ENCODE measurements around the gene ATCAY. TPM values are rescaled to one million over a fixed set of nuclear protein-coding genes. Genes with fewer than 3 reads are reported as not detected.
A peak's percentile ranks its signal among the peaks of the same experiment; 100 is the strongest.

Gene ATCAY
- total RNA-seq, 2 donors from 2014 or later = not detected

- ATAC-seq (ENCODE audit: insufficient number of reproducible peaks, low FRiP score, low read depth) = no peak
- H3K27me3 ChIP-seq (replicated peaks; ENCODE audit: insufficient read depth) = no peaks in the 10 kb centered on the region
- peaks cover 4% of the 10 kb centered on the region for H3K9me3 ChIP-seq
- no peak for TF ChIP-seq CTCF (IDR thresholded peaks at IDR 0.05)
- no peak overlapping the region for H3K27ac ChIP-seq
- H3K4me1 ChIP-seq (ENCODE audit: control insufficient read depth in 1 of 2, low read depth in 2 of 2) = no peaks in the 10 kb centered on the region
- no peaks in the 10 kb centered on the region for H3K36me3 ChIP-seq
- no peak for DNase-seq (ENCODE audit: low spot score)
- no peak overlapping the region for H3K4me3 ChIP-seq
Observed at GRCh38 chr19:3923096-3923758, 42.7 kb downstream of the ATCAY start.

GRCh38 chr19:3923912-3924311 lies 43.4 kb downstream of the ATCAY start:
- Histone ChIP-seq H3K4me3 (no peak overlapping the region), H3K9me3 (peaks cover 4% of the 10 kb centered on the region), H3K27me3 (replicated peaks; ENCODE audit: insufficient read depth) (no peaks in the 10 kb centered on the region), H3K27ac (no peak overlapping the region), H3K4me1 (ENCODE audit: control insufficient read depth in 1 of 2, low read depth in 2 of 2) (no peaks in the 10 kb centered on the region), H3K36me3 (no peaks in the 10 kb centered on the region)
- TF ChIP-seq CTCF (IDR thresholded peaks at IDR 0.05) = no peak
- DNase-seq (ENCODE audit: low spot score) (no peak), ATAC-seq (ENCODE audit: insufficient number of reproducible peaks, low FRiP score, low read depth) (no peak)

- Histone ChIP-seq H3K27ac (no peak overlapping the region), H3K4me1 (ENCODE audit: control insufficient read depth in 1 of 2, low read depth in 2 of 2) (peaks cover 0 to 10% of the 10 kb centered on the region in 2 donors), H3K27me3 (replicated peaks; ENCODE audit: insufficient read depth) (no peaks in the 10 kb centered on the region), H3K4me3 (no peak overlapping the region), H3K36me3 (no peaks in the 10 kb centered on the region), H3K9me3 (no peaks in the 10 kb centered on the region)
- no peak for ATAC-seq (ENCODE audit: insufficient number of reproducible peaks, low FRiP score, low read depth)
- DNase-seq (ENCODE audit: low spot score) = no peak
- TF ChIP-seq CTCF (IDR thresholded peaks at IDR 0.05) = no peak
Observed at GRCh38 chr19:3931041-3931440, 50.6 kb downstream of the ATCAY start.

GRCh38 chr19:3932931-3933810 lies 52.7 kb downstream of the ATCAY start, which contains the start of gene NMRK2:
Gene NMRK2, plus strand, starts transcription at chr19:3933069. Its CDS starts 603 bp downstream, at chr19:3933672.
- DNase-seq (ENCODE audit: low spot score) = no peak
- no peak within 1 kb of the TSS for H3K27ac ChIP-seq
- peak within 1 kb of the TSS; percentile 25 for H3K4me3 ChIP-seq
- H3K27me3 ChIP-seq (replicated peaks; ENCODE audit: insufficient read depth) = no peaks in the 10 kb centered on the region
- no peaks in the 10 kb centered on the region for H3K36me3 ChIP-seq
- H3K4me1 ChIP-seq (ENCODE audit: control insufficient read depth in 1 of 2, low read depth in 2 of 2) = peaks cover 0 to 10% of the 10 kb centered on the region in 2 donors
- TF ChIP-seq CTCF (IDR thresholded peaks at IDR 0.05) = no peak
- no peaks in the 10 kb centered on the region for H3K9me3 ChIP-seq
- ATAC-seq (ENCODE audit: insufficient number of reproducible peaks, low FRiP score, low read depth) = no peak

All from thoracic aorta (tissue), 2 donors.